Kidney (tissue), 14 donors: ENCODE results near the gene GIMAP2. TPM values are rescaled to one million over a fixed set of nuclear protein-coding genes. Genes with fewer than 3 reads are reported as not detected.

Source experiments
- DNase-seq, 5 donors: peaks; one replicate each; pipeline ENCODE4 v3.0.0-alpha.2; 2013 to 2020
- FAIRE-seq: peaks from 2 replicates; lab custom pipeline; 2012; peaks lifted over from hg19 to GRCh38; lab: Jason Lieb, UNC
- H3K27ac ChIP-seq, 2 donors: one replicate each; pipeline ENCODE4 v1.7.0; 2013; ENCODE audit warnings: low read depth in 2 of 2, low read length in 2 of 2, inconsistent platforms in 1 of 2
- H3K27me3 ChIP-seq: one replicate; pipeline ENCODE4 v1.7.1; 2013; ENCODE audit warnings: low read length, inconsistent platforms; ENCODE audit not compliant: control insufficient read depth, insufficient read depth
- H3K36me3 ChIP-seq, 3 donors: one replicate each; pipeline versions ENCODE4 v1.7.0 to v1.7.1; 2013; ENCODE audit warnings: low read length in 3 of 3, control low read depth in 1 of 3, inconsistent platforms in 1 of 3; ENCODE audit not compliant: insufficient read depth in 3 of 3, control insufficient read depth in 2 of 3
- H3K4me1 ChIP-seq, 3 donors: one replicate each; pipeline versions ENCODE4 v1.7.0 to v1.7.1; 2013; ENCODE audit warnings: low read length in 3 of 3, inconsistent platforms in 1 of 3, low read depth in 1 of 3; ENCODE audit not compliant: control insufficient read depth in 2 of 3, insufficient read depth in 2 of 3
- H3K4me3 ChIP-seq, 3 donors: one replicate each; pipeline versions ENCODE4 v1.7.0 to v1.8.1; 2013; ENCODE audit warnings: low read length in 3 of 3, control low read depth in 1 of 3, inconsistent platforms in 1 of 3
- H3K9ac ChIP-seq, 3 donors: one replicate each; pipeline versions ENCODE4 v1.7.0 to v1.7.1; 2013; ENCODE audit warnings: low read length in 3 of 3, control low read depth in 1 of 3, inconsistent platforms in 1 of 3
- H3K9me3 ChIP-seq, 3 donors: one replicate each; pipeline versions ENCODE4 v1.7.0 to v1.7.1; 2013; ENCODE audit warnings: low read length in 3 of 3, control low read depth in 1 of 3, inconsistent platforms in 1 of 3; ENCODE audit not compliant: control insufficient read depth in 2 of 3, insufficient read depth in 1 of 3
- CTCF ChIP-seq: IDR thresholded peaks from 3 replicates; pipeline ENCODE4 v1.5.1; 2012; ENCODE audit warnings: mild to moderate bottlenecking, moderate library complexity, borderline replicate concordance; ENCODE audit not compliant: insufficient read depth; ENCODE audit errors: extremely low read depth
- intact Hi-C: fragments of 100-400 bp; cut with DNase I; formaldehyde crosslinking; loops from one replicate; pipeline ENCODE4 v1.11.1; 2022
- polyA plus RNA-seq: library from polyadenylated mRNA; stranded (reverse); fragments of 350-450 nt; fragmentation: Illumina TruSeq; extraction: RNeasy Lipid Tissue Mini Kit (QIAGEN cat#74804); gene quantifications from one replicate; pipeline ENCODE4 v1.2.3, GENCODE V29; 2014; ENCODE audit warnings: low read depth, low replicate concordance; ENCODE audit not compliant: insufficient read depth
- total RNA-seq: library from RNA; stranded (reverse); fragmentation: NEBNext Ultra II Directional; extraction: Animal tissue kit (Norgen Biotek cat#: 25700); gene quantifications from one replicate; pipeline ENCODE4 v1.2.1, GENCODE V29; 2021
- donor health status: control.
- donor health status: control.
- donor health status: control.
- donor health status: control.
- donor health status: control.
- donor health status: DM: yes; HTN: yes; CAD: no.
- donor health status: Normal renal cell carcinoma (clear cell type).

GIMAP2 gene
- total and polyA plus RNA-seq, 2 donors from 2014 or later, result 6.7 to 19.5 TPM

GRCh38 chr7:150739033-150739432 is 53.5 kb downstream of the GIMAP2 start:
- peak overlapping the region in 2 of 3 donors; percentile 67 to 85 for H3K4me3 ChIP-seq
- no peak overlapping the region for H3K9ac ChIP-seq
- DNase-seq (no peak), FAIRE-seq (no peak)
- peaks cover 0 to 6% (median 0%) of the 10 kb centered on the region in 3 donors for H3K4me1 ChIP-seq
- H3K36me3 ChIP-seq, result peaks cover 0 to 2% (median 0%) of the 10 kb centered on the region in 3 donors
- TF ChIP-seq CTCF, result peak; percentile 19
- H3K9me3 ChIP-seq, result no peaks in the 10 kb centered on the region
- intact Hi-C loops, result no loop called here
- H3K27ac ChIP-seq, result peak overlapping the region; percentile 13 to 34
- H3K27me3 ChIP-seq, result no peaks in the 10 kb centered on the region

- intact Hi-C loops, result no loop called here
- H3K9ac ChIP-seq, result no peak overlapping the region
- no peak for DNase-seq
- H3K4me3 ChIP-seq, result peak overlapping the region in 2 of 3 donors; percentile 67 to 85
- no peaks in the 10 kb centered on the region for H3K27me3 ChIP-seq
- no peaks in the 10 kb centered on the region for H3K9me3 ChIP-seq
- peaks cover 0 to 6% (median 0%) of the 10 kb centered on the region in 3 donors for H3K4me1 ChIP-seq
- H3K27ac ChIP-seq, result peak overlapping the region in 1 of 2 donors; percentile 13
- peaks cover 0 to 2% (median 0%) of the 10 kb centered on the region in 3 donors for H3K36me3 ChIP-seq
- TF ChIP-seq CTCF, result no peak
- no peak for FAIRE-seq
Measured at GRCh38 chr7:150740053-150740452, 54.5 kb downstream of the GIMAP2 start.

- Histone ChIP-seq H3K9ac (no peak overlapping the region), H3K4me1 (peaks cover 0 to 6% (median 0%) of the 10 kb centered on the region in 3 donors), H3K36me3 (peaks cover 0 to 2% (median 0%) of the 10 kb centered on the region in 3 donors), H3K9me3 (no peaks in the 10 kb centered on the region), H3K27me3 (no peaks in the 10 kb centered on the region), H3K27ac (no peak overlapping the region), H3K4me3 (no peak overlapping the region)
- TF ChIP-seq CTCF, result no peak
- FAIRE-seq (no peak), DNase-seq (no peak)
- intact Hi-C loops, result no loop called here
Measured at GRCh38 chr7:150742286-150742968, 56.9 kb downstream of the GIMAP2 start.

Other genes with a start within 250 kb of the GIMAP2 start
- gene GIMAP8, start 235.1 kb upstream of the GIMAP2 start, total RNA-seq, result 24.3 TPM
- 10.2 TPM for gene GIMAP8, start 235.1 kb upstream of the GIMAP2 start, polyA plus RNA-seq
- 43.6 TPM for gene GIMAP7, start 170.8 kb upstream of the GIMAP2 start, total RNA-seq
- gene GIMAP7, start 170.8 kb upstream of the GIMAP2 start, polyA plus RNA-seq, result 36.0 TPM
- gene GIMAP4, start 118.3 kb upstream of the GIMAP2 start, total RNA-seq, result 61.4 TPM
- gene GIMAP4, start 118.3 kb upstream of the GIMAP2 start, polyA plus RNA-seq, result 28.9 TPM
- gene GIMAP6, start 53.3 kb upstream of the GIMAP2 start, total RNA-seq, result 48.7 TPM
- gene GIMAP6, start 53.3 kb upstream of the GIMAP2 start, polyA plus RNA-seq, result 14.3 TPM
- 10.2 TPM for gene GIMAP1, start 30.9 kb downstream of the GIMAP2 start, total RNA-seq
- 6.4 TPM for gene GIMAP1, start 30.9 kb downstream of the GIMAP2 start, polyA plus RNA-seq
- gene GIMAP5, start 51.7 kb downstream of the GIMAP2 start, total RNA-seq, result 30.0 TPM
- gene GIMAP5, start 51.7 kb downstream of the GIMAP2 start, polyA plus RNA-seq, result 21.2 TPM
- gene TMEM176B, start 114.7 kb downstream of the GIMAP2 start, total RNA-seq, result 345 TPM
- gene TMEM176B, start 114.7 kb downstream of the GIMAP2 start, polyA plus RNA-seq, result 542 TPM
- 288 TPM for gene TMEM176A, start 115.1 kb downstream of the GIMAP2 start, total RNA-seq
- 513 TPM for gene TMEM176A, start 115.1 kb downstream of the GIMAP2 start, polyA plus RNA-seq
- gene AOC1, start 166.8 kb downstream of the GIMAP2 start, total RNA-seq, result 170 TPM
- gene AOC1, start 166.8 kb downstream of the GIMAP2 start, polyA plus RNA-seq, result 99.1 TPM